Bone marrow (tissue), 2 donors: ENCODE results near the gene C16orf87.
A peak's percentile ranks its signal among the peaks of the same experiment; 100 is the strongest.
"Not testable (repeated sequence)": the region's sequence is repeated elsewhere in the genome, so short reads cannot be mapped to it uniquely, and the experiment has no call there.

Experiments
- DNase-seq, 2 donors: peaks; one replicate each; lab custom pipeline; 2025; lab: John Stamatoyannopoulos, UW

C16orf87 gene

DNA sequence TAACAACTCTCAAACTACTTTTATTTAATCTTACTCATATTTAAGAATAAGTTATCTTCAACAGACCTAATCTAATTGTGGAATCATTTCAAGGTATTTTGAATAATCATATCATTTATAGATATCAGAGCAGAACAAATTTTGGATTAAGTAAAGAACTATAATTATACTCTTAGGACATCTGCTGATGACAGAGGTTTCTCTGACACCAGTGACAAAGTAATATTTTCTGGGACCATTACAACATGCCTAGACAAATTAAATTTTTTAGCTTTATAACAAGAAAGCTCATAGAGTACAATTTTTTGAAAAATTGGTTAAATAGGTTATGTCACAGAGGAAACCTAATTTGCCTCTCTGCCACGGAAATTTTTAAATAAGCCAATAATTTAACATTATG lies 30.5 kb downstream of the C16orf87 start:
- no peak for DNase-seq

- no peak for DNase-seq
Observed at GRCh38 chr16:46797501-46797900, 33.5 kb downstream of the C16orf87 start.

- DNase-seq, result no peak
Observed at GRCh38 chr16:46796764-46797269, 34.2 kb downstream of the C16orf87 start.

DNA sequence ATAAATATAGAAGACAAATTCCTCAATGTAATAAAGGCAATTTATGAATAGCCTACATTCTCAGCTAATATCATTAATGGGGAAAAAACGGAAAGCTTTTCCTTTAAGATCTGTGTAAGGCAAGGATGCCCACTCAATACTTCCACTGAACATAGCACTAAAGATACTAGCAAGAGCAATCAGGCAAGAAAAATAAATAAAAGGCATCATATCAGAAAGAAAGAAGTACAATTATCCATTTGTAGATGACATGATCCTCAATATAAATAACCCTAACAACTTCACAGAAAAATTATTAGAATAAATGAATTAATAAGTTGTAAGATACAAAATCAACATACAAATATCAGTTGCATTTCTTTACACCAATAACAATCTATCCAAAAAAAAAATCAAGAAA lies 37.1 kb downstream of the C16orf87 start:
- DNase-seq, result no peak

GRCh38 chr16:46790599-46791270 lies 40.2 kb downstream of the C16orf87 start:
- no peak for DNase-seq

DNA sequence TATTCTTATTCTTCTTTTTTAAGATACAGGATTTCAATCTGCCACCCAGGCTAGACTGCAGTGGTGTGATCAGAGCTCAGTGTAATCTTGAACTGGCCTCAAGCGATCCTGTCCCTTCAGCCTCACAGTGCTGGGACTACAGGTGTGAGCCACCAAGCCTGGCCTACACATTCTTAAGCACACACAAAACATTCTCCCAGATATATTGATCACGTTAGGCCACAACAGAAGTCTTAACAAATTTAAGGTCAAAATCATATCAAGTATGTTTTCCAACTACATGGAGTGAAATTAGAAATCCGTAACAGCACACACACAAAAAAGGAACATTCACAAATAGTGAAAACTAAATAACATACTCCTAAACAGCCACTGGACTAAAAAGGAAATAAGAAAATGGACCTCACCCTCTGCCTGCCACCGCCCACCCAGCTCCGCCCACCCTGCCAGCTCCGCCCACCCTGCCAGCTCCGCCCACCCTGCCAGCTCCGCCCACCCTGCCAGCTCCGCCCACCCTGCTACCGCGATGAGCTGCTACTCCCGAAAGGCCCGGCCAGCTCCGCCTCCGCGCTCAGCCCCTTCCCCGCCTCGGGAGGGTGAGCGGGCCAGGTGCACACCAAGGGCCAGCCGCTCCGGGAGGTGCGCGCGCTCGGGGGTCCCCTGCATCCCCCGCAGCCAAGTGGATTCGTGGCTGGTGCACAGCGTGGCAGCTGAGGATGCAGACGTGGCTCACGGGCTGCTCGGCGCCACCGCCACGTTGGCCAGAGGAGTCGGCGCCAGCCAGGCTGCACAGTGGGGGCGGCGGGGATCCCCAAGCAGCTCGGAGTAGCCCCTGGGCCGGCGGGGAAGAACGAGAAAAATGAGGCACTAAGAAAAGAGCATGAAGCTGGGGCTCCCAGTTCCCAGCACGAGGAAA lies 41.2 kb downstream of the C16orf87 start:
- peak in 1 of 2 donors; percentile 40 for DNase-seq

DNA sequence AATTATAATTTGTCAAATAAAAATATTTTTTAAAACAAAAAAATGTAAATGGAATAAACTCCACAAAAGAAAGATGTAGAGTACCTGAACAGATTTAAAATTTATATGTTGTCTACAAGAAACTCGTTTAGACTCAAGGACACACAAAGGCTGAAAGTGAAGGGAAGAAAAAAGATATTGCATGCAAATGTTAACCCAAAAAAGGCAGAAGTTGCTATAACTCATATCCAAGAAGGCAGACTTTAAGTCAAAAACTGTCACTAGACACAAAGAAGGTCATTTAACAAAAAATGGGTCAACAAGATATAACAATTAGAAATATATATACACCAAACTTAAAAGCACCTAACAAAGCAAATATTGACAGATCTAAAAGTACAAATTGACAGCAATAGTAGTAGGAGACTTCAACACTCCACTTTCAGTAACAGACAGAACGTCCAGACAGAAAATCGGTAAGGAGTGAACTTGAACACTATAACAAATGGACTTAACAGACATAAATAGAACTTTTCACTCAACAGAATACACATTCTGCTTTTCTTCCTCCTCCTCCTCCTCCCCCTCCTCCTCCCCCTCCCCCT lies 42.0 kb downstream of the C16orf87 start:
- no peak for DNase-seq

DNA sequence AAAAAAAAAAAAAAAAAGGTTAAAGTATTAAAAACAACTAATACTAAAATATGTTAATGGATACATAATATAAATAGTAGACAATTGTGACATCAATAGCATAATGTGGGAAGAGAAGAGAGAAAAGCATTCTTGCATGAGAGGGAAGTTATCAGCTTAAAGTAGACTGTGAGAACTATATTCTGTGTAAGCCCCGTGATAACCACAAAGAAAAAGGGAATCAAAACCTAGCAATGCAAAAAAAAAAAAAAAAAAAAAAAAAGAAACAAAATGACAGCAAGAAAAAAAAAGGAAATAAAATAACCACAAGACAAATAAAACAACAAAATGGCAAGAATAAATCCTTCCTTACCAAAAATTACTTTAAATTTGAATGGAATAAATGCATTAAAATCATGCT lies 43.1 kb downstream of the C16orf87 start:
- no peak for DNase-seq

- DNase-seq, result no peak
Observed at GRCh38 chr16:46785076-46785845, 45.7 kb downstream of the C16orf87 start.

DNA sequence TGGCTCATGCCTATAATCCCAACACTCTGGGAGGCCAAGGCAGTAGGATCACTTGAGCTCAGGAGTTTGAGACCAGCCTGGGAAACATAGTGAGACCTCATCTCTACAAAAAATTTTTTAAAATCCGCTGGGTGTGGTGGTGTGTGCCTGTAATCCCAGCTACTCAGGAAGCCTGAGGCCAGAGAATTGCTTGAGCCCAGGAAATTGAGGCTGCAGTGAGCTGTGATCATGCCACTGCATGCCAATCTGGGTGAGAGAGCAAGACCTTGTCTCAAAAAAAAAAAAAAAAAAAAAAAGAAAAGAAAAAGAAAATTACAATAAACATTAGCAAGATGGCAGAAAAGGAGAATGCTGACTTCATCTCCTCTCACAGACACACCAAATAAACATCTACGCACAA lies 46.4 kb downstream of the C16orf87 start:
- DNase-seq, result not testable (repeated sequence)

DNA sequence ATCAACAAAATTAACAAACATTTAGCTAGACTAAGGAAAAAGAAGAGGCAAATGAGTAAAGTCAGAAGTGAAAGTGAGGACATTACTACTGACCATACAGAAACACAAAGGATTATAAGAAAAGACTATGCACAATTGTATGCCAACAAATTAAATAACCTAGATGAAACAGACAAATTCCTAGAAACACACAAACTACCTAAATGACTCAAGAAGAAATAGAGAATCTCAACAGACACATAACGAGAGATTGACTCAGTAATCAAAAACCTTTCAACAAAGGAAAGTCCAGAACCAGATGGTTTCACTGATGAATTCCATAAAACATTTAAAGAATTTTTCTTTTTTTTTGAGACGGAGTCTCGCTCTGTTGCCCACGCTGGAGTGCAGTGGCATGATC lies 47.2 kb downstream of the C16orf87 start:
- DNase-seq, result no peak

DNA sequence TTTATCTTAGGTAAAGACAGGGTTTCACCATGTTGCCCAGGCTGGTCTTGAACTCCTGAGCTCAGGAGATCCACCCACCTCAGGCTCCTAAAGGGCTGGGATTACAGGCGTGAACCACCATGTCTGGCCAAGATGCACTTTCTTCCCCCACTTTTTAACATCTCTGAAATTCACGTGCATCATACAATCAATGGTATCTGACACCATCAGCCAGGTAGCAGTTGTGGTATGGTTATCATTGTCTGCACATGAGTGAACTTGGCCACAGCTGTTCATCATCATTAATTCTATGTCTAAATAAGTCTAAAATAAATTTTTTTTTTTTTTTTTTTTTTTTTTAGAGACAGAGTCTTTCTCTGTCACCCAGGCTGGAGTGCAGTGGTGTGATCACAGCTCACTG lies 48.7 kb downstream of the C16orf87 start:
- no peak for DNase-seq

DNA sequence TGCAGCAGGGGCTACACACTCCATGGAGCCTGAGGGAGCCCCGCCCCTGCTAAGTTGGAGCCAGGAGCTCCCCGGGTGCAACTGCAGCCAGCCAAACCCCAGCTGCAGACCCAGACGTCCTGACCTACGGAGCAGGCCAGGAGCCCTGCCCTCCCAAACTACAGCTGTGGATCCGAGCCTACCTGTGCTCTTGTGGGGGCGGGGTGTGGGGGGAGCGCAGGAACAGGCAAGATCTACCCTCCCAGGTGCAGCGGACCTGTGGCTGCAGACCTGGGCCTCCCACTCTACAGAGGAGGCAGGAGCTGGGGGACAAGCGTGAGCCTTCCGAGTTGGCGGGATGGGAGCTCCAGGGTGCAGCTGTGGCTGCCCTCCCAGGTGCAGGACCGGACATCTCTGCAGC lies 53.2 kb downstream of the C16orf87 start:
- no peak for DNase-seq

- no peak for DNase-seq
Observed at GRCh38 chr16:46775214-46775613, 55.8 kb downstream of the C16orf87 start.

GRCh38 chr16:46774743-46775177 lies 56.2 kb downstream of the C16orf87 start:
- DNase-seq, result no peak

DNA sequence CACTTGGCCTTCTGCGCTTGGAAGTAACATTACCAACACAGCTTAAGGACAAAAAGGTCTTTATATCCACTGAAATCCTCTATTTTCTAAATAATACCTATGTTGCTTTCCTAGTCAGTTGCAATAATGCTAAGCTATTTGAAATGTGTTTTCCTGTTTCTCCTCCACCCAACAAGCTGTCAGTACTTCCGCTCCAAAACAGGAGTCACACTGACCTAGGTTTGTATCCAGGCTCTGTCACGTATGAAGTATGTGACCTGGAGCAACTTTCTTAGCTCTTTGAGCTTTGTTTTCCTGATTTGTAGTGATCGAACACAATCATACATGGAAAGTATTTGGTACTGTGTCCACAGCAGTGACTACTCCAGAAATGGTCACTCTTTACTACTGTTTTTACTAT lies 58.5 kb downstream of the C16orf87 start:
- DNase-seq, result no peak

DNA sequence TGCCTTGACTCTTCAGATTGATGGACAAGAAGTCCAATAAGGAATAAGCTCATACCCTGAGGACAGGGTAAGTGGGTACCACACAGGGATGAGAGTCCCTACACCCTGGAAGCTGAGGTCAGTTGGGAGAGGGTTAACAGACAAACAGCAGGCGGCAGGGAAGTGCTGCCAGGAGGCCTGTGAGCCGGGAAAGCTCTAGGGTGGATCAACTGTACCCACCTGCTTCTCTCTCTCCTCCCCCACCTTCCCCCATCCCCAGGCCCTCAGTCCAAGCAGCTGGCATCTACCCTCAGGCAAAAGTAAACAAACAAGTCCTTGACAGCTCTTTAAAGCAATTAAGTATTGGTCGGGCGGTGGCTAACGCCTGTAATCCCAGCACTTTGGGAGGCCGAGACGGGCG lies 62.2 kb downstream of the C16orf87 start:
- no peak for DNase-seq

DNA sequence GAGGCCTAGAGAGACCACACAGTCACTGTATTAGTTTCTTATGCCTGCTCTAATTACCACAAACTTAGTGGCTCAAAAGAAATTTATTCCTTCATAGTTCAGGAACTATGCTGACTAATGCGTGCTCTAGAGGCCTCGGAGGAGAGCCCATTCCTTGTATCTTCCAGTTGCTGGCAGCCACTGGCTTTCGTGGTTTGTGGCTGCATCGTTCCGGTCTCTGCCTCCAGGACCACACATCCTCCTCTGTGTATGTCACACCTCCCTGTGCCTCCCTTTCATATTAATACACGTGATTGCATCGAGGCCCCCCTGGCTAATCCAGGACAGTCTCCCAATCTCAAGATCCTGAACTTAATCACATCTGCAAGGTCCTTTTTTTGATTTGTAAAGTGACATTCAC lies 65.9 kb downstream of the C16orf87 start:
- no peak for DNase-seq

- no peak for DNase-seq
Observed at GRCh38 chr16:46763147-46763546, 67.8 kb downstream of the C16orf87 start.

GRCh38 chr16:46762583-46762982 lies 68.4 kb downstream of the C16orf87 start:
- no peak for DNase-seq

- no peak for DNase-seq
Observed at GRCh38 chr16:46759309-46759708, 71.7 kb downstream of the C16orf87 start.
